ENCODE measurements around the gene ECEL1.

DNA sequence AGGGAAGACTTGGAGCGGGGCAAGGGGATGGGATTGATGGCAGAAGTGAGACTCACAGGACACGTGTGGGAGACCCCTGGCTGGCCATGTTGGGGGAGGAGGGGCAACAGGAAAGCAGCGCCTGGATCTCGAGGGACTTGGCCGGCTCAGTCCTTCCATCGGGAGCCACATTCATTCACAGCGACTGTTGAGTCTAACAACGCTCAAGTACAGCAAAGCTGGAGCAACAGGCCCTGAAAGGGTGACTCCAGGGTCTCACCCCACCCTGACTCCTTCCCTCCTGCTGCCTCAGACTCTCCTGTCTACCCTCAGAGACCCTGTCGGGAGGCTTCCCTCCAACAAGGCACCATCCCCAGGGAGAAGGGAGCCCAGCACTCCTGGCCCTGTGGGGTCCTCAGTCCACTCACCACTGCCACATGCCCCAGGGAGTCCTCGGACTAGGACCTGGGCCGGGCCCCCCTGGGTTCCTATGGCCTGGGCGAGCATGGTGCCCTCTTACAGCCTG, 46.4 kb downstream of the ECEL1 start:
- TF ChIP-seq POLR2A (IDR thresholded peaks at IDR 0.05; ENCODE audit: low read depth, low read length) (no peak), TAF1 (IDR thresholded peaks at IDR 0.05; ENCODE audit: borderline replicate concordance, low read depth, low read length) (no peak)
